Hippocampal formation (tissue), 2 donors: ENCODE measurements around the gene TTC3.
"Not testable (repeated sequence)": the region's sequence is repeated elsewhere in the genome, so short reads cannot be mapped to it uniquely, and the experiment has no call there.

Experiments
- DNase-seq, 2 donors: peaks; one replicate each; lab custom pipeline; 2025; lab: John Stamatoyannopoulos, UW

TTC3 gene

GRCh38 chr21:37088186-37088735 lies 15.2 kb downstream of the TTC3 start:
- DNase-seq, result no peak

GRCh38 chr21:37093977-37094376 lies 20.9 kb downstream of the TTC3 start:
- DNase-seq, result no peak

DNA sequence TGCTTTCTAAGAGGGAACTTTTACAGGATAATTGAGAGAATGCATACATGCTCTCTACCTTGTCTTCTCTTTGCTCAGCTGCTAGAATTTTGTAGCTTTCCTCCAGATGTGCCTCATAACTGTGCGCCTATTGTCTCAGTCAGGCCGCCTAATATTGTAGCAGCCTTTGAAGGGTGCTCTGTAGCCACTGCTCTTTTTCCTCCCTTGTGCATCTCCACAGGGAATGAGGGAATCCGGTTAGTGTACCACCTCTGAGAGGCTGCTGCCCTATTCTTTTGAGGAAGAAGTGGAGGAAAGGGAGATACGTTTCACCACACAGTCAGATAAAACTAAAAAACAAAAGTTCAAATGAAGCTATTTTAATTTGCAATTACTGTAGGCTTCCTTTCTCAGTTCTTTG lies 22.8 kb downstream of the TTC3 start:
- no peak for DNase-seq

GRCh38 chr21:37098751-37099150 lies 25.7 kb downstream of the TTC3 start:
- no peak for DNase-seq

- DNase-seq, result no peak
Observed at GRCh38 chr21:37100316-37100715, 27.3 kb downstream of the TTC3 start.

GRCh38 chr21:37101384-37101783 lies 28.3 kb downstream of the TTC3 start:
- no peak for DNase-seq

DNA sequence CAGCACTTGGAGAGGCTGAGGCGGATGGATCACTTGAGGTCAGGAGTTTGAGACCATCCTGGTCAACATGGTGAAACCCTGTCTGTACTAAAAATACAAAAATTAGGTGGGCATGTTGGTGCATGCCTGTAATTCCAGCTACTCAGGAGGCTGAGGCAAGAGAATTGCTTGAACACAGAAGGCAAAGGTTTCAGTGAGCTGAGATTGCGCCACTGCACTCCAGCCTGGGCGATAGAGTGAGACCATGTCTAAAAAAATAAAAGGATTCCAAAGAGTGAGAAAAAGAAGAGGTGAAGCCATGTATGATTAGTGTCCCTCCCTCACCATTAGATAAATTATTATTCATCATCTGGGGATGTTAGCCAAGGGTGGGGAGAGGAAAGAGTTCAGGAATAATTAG lies 29.7 kb downstream of the TTC3 start:
- not testable (repeated sequence) for DNase-seq

DNA sequence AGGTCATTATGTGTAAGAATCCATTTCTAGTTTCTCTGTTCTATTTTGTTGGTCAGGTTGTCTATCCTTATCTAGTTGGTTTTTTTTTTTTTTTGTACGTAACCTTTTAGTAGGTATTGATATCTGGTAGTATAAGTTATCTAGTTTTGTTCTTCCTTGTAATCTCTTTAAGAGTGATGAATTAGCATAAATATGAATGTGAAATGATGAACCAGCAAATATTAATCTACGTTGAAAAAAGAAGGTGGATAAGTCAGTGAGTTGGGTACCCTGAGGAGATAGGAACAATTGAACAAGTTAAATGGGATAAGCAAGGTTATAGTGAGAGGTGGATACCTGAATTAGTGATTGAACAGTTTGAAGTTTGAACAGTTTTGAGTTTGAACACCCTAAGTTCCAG lies 33.9 kb downstream of the TTC3 start:
- no peak for DNase-seq

DNA sequence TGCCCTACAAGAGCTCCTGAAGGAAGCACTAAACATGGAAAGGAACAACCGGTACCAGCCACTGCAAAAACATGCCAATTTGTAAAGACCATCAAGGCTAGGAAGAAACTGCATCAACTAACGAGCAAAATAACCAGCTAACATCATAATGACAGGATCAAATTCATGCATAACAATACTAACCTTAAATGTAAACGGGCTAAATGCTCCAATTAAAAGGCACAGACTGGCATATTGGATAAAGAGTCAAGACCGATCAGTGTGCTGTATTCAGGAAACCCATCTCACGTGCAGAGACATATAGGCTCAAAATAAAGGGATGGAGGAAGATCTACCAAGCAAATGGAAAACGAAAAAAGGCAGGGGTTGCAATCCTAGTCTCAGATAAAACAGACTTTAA lies 38.0 kb downstream of the TTC3 start:
- not testable (repeated sequence) for DNase-seq

DNA sequence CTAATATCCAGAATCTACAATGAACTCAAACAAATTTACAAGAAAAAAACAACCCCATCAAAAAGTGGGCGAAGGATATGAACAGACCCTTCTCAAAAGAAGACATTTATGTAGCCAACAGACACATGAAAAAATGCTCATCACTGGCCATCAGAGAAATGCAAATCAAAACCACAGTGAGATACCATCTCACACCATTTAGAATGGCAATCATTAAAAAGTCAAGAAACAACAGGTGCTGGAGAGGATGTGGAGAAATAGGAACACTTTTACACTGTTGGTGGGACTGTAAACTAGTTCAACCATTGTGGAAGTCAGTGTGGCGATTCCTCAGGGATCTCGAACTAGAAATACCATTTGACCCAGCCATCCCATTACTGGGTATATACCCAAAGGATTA lies 41.2 kb downstream of the TTC3 start:
- not testable (repeated sequence) for DNase-seq

DNA sequence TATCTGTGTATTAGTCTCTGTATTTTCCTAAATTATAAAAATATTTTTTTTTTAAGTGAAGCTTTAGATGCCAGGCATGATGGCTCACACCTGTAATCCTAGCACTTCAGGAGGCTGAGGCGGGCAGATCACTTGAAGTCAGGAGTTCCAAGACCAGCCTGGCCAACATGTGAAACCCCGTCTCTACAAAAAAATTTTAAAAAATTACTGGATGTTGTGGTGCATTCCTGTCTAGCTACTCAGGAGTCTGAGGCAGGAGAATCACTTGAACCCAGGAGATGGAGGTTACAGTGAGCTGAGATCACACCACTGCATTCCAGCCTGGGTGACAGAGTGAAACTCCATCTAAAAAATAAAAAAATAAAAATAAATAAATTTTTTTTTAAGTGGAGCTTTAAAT lies 43.4 kb downstream of the TTC3 start:
- not testable (repeated sequence) for DNase-seq

GRCh38 chr21:37117204-37117603 lies 44.1 kb downstream of the TTC3 start:
- no peak for DNase-seq

DNA sequence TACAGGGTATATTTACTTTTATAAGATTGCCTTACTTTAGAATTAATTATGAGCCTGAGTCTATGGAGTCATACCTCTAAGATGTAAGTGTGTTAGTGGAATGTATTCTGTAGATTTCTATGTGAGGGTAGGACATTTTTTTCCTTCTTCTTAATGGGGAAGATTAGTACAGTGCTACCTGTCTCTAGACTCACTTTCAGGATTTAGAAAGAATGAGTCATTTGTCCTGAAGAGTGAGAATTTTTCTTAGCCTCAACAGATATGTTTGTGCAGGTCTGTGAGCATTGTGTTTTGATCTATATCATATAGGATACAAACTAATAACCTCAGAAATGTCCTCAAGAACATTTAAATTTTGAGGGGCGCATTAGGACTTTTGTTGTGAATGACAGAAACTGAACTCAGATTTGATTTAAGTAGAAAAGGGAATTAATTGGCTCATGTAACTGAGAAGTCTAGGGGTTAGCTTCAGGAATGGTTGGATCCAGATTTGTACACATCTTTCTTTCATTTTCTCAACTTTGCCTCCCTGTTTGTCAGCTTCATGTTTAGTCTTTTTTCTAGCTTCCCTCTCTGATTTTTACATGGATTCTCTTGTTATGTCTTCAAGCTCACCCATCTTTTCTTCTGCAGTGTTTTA lies 45.3 kb downstream of the TTC3 start:
- DNase-seq, result no peak

DNA sequence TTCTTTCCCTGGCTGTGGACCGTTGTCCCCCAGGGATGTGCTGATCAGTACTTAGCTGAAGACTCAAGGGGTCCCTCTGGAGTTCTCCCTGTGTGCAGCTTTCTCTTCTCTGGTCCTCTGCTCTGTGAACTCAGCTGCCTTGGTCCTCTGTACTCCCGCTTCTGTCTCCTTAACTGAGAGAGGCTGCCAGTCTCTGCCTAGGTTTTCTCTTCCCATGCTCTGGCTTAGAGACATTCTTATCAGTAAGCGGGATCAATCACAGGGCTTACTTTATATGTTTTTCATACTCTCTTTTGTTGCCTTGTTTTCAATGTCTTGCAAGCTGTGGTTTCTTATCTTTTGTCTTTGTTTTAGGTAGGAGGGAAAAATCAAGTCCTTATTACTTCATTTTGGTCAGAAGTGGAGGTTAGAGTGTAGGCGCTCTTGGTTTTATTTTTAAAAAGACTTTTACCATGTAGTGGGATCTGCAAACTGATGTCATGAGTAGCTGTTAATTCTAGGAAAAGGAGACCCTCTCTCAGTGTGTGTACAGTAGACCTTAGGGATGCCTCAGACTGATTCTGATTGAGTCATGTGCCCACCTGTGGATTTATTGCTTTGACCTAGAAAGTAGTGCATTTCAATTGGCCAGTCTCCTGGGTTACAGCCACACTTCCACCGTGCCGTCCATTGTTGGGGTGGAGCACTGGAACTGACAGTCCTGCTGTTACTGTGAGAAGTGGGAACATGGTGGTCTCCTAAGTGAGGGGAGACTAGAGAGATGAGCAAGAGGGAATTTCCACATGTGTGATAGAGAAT lies 46.6 kb downstream of the TTC3 start:
- DNase-seq, result no peak

DNA sequence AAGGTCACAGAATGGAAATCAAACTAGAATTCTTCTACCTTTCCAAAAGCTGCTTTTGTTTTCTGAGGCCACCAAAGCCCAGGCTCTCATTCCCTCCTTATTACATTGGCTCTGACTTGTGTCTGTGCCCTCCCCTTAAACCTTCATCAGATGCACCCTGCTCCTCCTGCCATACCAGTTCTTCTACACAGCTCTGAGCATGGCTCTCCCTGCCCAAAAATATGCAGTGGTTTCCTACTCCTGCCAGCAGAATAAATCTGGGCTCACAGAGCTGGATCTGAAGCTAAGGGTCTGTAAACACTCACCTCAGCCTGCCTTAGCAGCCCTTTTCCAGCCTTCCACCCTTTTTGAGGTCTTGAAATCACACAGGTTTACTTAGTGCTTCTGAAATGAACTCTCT lies 55.0 kb downstream of the TTC3 start:
- no peak for DNase-seq

GRCh38 chr21:37130971-37131370 lies 57.9 kb downstream of the TTC3 start:
- no peak for DNase-seq

DNA sequence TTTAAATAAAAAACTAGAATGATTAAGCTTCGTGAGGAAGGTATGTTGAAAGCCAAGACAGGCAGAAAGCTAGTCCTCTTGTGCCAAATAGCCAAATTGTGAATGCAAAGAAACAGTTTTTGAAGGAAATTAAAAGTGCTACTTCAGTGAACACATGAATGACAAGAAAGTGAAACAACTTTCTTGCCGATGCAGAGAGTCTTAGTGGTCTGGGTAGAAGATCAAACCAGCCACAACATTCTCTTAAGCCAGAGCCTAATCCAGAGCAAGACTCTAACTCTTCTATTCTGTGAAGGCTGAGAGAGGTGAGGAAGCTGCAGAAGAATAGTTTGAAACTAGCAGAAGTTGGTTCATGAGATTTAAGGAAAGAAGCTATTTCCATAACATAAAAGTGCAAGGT lies 63.2 kb downstream of the TTC3 start:
- DNase-seq, result no peak

- no peak for DNase-seq
Observed at GRCh38 chr21:37136744-37137143, 63.7 kb downstream of the TTC3 start.

GRCh38 chr21:37139154-37139553 lies 66.1 kb downstream of the TTC3 start:
- no peak for DNase-seq

GRCh38 chr21:37139902-37140301 lies 66.8 kb downstream of the TTC3 start:
- DNase-seq, result no peak

DNA sequence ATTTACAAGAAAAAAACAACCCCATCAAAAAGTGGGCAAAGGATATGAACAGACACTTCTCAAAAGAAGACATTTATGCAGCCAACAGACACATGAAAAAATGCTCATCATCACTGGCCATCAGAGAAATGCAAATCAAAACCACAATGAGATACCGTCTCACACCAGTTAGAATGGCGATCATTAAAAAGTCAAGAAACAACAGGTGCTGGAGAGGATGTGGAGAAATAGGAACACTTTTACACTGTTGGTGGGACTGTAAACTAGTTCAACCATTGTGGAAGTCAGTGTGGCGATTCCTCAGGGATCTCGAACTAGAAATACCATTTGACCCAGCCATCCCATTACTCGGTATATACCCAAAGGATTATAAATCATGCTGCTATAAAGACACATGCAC lies 70.3 kb downstream of the TTC3 start:
- not testable (repeated sequence) for DNase-seq

DNA sequence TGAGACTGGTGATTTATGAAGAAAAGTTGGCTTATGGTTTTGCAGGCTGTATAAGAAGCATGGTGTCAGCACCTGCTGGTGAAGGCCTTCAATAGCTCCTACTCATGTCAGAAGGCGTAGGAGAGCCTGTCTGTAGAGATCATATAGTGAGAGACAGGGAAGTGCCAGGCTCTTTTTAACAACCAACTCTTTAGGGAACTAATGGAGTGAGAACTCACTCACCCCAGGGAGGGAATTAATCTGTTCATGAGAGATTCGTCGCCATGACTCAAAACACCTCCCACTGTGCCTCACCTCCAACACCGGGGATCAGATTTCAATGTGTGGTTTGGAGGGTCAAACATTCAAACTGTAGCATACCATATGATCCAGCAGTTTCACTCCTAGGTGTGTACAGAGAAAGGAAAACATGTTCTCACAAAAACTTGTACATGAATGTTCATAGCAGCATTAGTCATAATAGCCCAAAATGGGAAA lies 72.6 kb downstream of the TTC3 start:
- no peak for DNase-seq
